ENCODE measurements around the gene MATK. TPM values are rescaled to one million over a fixed set of nuclear protein-coding genes. Genes with fewer than 3 reads are reported as not detected.
A peak's percentile ranks its signal among the peaks of the same experiment; 100 is the strongest.
"Not testable (repeated sequence)": the region's sequence is repeated elsewhere in the genome, so short reads cannot be mapped to it uniquely, and the experiment has no call there.

MATK gene
- total RNA-seq, 2 donors from 2014 or later = 14.8 to 17.1 TPM

DNA sequence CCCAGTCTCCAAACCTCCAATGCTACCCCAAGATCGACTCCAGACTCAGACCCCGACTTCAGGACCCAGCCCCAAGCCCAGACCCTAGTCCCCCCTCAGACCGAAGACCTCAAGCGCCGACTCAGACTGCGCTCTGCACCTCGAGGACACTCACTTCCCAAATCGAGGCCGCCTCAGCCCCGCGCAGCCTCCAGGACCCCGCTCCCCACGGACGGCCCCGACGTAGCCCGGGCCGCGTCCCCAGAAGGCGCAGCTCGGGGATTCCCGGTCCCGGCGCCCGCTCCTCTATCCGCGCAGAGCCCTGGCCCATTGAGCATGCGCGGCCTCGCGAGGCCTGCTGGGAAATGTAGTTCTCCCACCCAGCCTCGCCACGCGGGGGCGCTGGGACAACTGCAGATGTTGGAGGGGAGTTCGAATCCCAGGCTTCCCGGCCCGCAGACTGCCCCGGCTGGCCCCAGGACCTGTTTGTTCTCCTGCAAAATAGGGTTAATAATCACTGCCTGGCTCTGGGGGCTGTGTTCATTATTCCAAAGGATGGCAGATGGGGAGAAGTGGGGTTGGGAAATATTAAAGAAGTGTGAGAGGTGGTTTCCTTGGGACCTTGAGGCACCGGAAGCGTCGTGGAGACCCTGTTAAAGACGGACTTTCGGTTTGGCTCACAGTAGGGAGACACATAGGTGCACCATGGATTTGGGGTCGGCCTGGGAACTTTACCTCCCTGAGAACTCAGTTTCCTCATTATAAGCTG, 24.6 kb downstream of the MATK start, which contains the start of gene APBA3:
APBA3 (minus strand) TSS at position 311 of the 748 bp plus-strand sequence. CDS start 1,428 bp downstream, outside the sequence.
- peaks cover 11% of the 10 kb centered on the region for H3K4me1 Mint-ChIP-seq
- H3K9me3 Mint-ChIP-seq = no peaks in the 10 kb centered on the region
- peak within 1 kb of the TSS; percentile 100 for H3K27ac Mint-ChIP-seq
- peaks cover 61% of the 10 kb centered on the region for H3K36me3 Mint-ChIP-seq (ENCODE audit: low read depth)
- ATAC-seq (replicated peaks) = peak; percentile 57
- peak within 1 kb of the TSS; percentile 99 for H3K4me3 Mint-ChIP-seq
- no peaks in the 10 kb centered on the region for H3K27me3 Mint-ChIP-seq

DNA sequence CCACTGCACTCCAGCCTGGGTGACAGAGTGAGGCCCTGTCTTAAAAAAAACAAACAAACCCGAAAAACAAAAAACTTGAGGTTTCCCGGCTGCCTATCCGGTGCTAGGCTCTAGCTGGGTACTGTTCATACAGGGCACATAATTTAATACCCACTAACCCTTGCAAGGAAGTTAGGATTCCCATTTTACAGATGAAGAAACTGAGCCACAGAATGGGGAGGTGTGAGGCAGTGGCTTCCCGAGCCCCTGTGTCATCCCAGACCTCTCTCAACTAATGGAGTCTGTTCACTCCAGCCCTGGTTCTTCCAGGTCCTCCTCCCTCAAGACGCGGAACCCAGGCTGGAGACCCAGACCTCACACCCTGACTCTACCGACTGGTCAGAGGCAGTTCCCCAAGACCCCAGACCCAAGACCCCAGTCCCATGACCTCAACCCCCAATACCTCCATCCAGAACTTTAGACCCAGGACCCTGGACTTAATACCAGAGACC, 25.3 kb downstream of the MATK start:
- peak overlapping the region; percentile 100 for H3K27ac Mint-ChIP-seq
- peak overlapping the region; percentile 99 for H3K4me3 Mint-ChIP-seq
- no peaks in the 10 kb centered on the region for H3K27me3 Mint-ChIP-seq
- peaks cover 7% of the 10 kb centered on the region for H3K4me1 Mint-ChIP-seq
- no peak for ATAC-seq (replicated peaks)
- H3K9me3 Mint-ChIP-seq = no peaks in the 10 kb centered on the region
- H3K36me3 Mint-ChIP-seq (ENCODE audit: low read depth) = peaks cover 60% of the 10 kb centered on the region

DNA sequence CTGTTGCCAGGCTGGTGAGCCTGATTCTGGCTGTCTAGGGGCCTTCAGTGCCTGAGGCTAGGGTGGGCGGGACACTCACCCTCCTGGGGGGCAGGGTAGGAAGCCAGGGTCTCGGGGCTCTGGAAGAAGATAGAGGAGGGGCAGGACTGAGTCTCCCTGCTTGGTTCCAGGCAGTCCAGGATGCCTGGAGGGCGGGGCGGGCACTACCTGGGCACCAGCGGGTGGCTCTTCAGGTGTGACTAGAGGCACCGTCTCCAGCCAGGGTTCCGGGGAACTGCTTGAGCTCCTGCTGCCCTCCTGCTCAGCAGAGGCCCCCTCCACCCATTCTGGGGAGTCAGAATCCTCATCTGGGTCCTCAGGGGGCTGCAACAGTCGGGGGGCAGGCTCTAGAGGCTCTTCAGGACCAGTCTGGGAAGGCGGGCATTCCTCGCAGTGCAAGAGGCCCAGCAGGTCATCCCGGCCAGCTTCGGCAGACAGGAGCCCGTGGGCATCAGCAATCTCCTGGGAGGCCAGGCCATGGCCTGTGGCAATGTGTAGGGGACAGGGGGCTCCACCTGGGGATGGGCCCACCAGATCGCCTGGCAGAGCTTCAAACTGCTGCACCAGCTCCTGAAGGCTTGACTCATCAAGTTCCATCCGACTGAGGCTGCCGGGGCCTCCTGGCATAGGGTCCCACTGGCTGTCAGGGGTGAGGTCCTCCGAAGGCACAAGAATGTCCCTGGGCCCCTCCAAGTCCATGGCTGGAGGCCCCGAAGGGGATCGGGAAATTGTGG, 26.5 kb downstream of the MATK start:
- H3K4me1 Mint-ChIP-seq = peaks cover 13% of the 10 kb centered on the region
- no peaks in the 10 kb centered on the region for H3K9me3 Mint-ChIP-seq
- peaks cover 70% of the 10 kb centered on the region for H3K36me3 Mint-ChIP-seq (ENCODE audit: low read depth)
- no peak for ATAC-seq (replicated peaks)
- H3K27ac Mint-ChIP-seq = peak overlapping the region; percentile 100
- H3K27me3 Mint-ChIP-seq = no peaks in the 10 kb centered on the region
- H3K4me3 Mint-ChIP-seq = peak overlapping the region; percentile 99

DNA sequence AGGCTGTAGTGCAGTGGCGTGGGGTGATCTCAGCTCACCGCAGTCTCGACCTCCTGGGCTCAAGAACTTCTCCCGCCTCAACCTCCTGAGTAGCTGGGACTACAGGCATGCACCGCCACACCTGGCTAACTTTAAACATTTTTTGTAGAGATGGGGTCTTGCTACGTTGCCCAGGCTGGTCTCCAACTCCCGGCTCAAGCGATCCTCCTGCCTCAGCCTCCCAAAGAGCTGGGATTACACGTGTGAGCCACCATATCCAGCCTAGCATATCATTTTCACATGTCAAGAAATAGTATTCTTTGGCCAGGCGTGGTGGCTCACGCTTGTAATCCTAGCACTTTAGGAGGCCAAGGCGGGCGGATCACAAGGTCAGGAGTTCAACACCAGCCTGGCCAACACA, 27.9 kb downstream of the MATK start:
- not testable (repeated sequence) for ATAC-seq (replicated peaks); H3K27me3 Mint-ChIP-seq; H3K27ac Mint-ChIP-seq; H3K9me3 Mint-ChIP-seq; H3K4me3 Mint-ChIP-seq
- Mint-ChIP-seq H3K4me1 (peaks cover 13% of the 10 kb centered on the region), H3K36me3 (ENCODE audit: low read depth) (peaks cover 79% of the 10 kb centered on the region)

DNA sequence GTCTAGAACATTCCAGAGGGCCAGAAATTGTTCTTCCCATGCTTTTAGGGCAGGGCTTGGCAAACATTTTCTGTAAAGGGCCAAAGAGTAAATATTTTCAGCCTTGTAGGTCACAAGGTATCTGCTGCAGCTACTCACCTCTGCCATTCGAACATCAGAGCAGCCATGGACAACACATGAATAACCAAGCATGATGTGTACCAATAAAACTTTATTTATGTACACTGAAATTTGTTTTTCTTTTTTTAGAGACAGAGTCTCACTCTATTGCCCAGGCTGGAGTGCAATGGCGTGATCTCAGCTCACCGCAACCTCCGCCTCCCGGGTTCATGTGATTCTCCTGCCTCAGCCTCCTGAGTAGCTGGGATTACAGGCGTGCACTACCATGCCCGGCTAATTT, 28.5 kb downstream of the MATK start:
- peaks cover 77% of the 10 kb centered on the region for H3K36me3 Mint-ChIP-seq (ENCODE audit: low read depth)
- not testable (repeated sequence) for H3K27me3 Mint-ChIP-seq; H3K4me3 Mint-ChIP-seq; H3K27ac Mint-ChIP-seq; H3K4me1 Mint-ChIP-seq; H3K9me3 Mint-ChIP-seq; ATAC-seq (replicated peaks)

DNA sequence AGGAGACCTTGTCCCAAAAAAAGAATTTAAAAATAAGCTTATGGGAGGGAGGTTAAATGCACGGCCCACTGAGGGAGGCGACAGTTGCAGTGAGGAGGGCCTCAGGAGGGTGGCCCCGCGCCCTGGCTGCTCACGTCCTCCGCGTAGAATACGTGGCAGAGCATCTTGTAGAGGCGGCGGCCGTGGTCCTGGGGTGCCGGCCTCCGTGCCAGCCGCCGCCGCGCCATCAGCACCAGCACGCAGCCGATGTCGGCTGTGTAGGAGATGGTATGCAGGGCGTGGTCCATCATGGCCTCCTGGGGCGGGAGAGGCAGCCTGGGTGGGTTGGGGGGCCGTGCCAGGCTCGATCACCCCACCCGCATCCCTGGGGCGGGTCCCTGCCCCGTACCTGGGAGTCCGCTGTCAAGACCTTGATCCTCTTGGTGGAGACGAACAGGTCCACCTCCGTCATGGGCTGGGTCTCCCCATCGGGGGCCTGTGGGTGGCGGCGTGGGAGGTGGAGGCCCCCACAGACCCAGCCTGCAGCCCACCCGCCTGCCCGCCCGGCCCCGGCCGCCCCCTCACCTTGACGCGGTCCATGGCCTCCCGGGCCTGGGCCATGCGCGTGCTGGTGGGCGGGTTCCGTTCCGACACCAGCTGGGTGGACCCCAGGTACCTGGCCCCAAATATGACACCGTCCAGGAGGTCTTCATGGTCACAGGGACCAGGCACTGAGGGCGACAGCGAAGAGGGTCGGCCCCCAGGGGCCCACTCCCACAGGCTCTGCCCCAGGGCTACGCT, 32.4 kb downstream of the MATK start:
- Mint-ChIP-seq H3K9me3 (no peaks in the 10 kb centered on the region), H3K27me3 (no peaks in the 10 kb centered on the region), H3K36me3 (ENCODE audit: low read depth) (peaks cover 71% of the 10 kb centered on the region), H3K27ac (no peak overlapping the region), H3K4me1 (peaks cover 6% of the 10 kb centered on the region), H3K4me3 (no peak overlapping the region)
- no peak for ATAC-seq (replicated peaks)

DNA sequence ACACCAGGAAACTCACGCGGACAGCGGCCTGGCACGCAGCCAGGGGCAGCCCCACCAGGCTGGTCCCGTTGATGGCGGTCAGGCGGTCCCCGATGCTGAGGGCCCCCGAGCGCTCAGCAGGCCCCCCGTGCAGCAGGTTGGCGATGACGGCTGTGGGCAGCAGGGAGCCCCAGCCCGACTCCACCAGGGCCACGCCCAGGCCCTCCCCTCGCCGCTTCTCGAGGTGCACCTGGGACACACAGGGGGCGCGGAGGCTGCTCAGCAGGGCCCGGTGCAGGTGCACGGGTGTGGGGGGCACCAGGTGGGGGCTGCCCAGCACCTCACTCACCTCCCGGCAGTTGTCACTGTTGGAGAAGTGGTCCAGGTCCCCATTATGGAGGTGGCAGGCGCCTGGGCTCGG, 33.7 kb downstream of the MATK start:
- Mint-ChIP-seq H3K36me3 (ENCODE audit: low read depth) (peaks cover 60% of the 10 kb centered on the region), H3K27ac (no peak overlapping the region), H3K27me3 (no peaks in the 10 kb centered on the region), H3K9me3 (no peaks in the 10 kb centered on the region), H3K4me3 (no peak overlapping the region), H3K4me1 (peaks cover 6% of the 10 kb centered on the region)
- ATAC-seq (replicated peaks) = no peak

DNA sequence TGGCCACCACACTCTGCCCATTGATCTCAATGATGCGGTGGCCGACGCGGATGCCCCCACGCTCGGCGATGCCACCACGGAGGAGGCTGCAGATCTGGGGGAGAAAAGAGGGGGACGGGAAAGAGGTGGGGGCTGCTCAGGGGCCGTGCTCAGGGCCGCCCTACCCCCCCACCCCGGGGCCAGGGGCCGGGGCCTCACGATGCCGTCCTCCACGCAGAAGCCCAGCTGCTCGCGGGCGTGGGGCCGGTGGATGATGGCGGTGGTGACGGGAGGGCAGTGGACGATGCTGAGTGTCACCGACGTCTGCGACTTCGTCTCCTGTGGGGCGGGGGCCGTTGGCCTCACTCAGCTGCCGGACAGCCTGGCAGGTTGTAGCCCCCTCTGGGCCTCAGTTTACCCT, 34.9 kb downstream of the MATK start:
- H3K27ac Mint-ChIP-seq = no peak overlapping the region
- no peaks in the 10 kb centered on the region for H3K9me3 Mint-ChIP-seq
- H3K4me3 Mint-ChIP-seq = no peak overlapping the region
- H3K4me1 Mint-ChIP-seq = peaks cover 6% of the 10 kb centered on the region
- ATAC-seq (replicated peaks) = no peak
- peaks cover 52% of the 10 kb centered on the region for H3K36me3 Mint-ChIP-seq (ENCODE audit: low read depth)
- no peaks in the 10 kb centered on the region for H3K27me3 Mint-ChIP-seq

DNA sequence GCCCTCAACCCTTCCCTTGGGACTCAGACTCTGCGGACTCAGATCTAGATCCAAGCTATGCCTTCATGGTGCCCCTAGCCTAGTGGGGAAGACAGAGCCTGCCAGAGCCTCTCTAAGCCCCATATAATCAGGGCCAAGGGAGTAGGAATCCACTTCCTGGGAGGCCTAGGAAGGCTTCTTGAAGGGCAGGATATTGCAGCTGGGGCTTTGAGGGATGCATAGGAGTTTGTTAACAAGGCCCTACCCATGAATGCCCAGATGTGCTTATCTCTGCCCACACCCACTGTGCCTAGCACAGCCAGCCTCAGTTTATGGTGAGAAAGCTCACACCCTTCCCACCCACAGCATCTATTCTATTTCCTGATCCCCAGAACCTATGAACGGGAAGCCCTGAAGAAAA, 36.0 kb downstream of the MATK start:
- Mint-ChIP-seq H3K27me3 (no peaks in the 10 kb centered on the region), H3K4me1 (peaks cover 5% of the 10 kb centered on the region), H3K4me3 (no peak overlapping the region), H3K9me3 (no peaks in the 10 kb centered on the region), H3K36me3 (ENCODE audit: low read depth) (peaks cover 44% of the 10 kb centered on the region), H3K27ac (no peak overlapping the region)
- no peak for ATAC-seq (replicated peaks)

DNA sequence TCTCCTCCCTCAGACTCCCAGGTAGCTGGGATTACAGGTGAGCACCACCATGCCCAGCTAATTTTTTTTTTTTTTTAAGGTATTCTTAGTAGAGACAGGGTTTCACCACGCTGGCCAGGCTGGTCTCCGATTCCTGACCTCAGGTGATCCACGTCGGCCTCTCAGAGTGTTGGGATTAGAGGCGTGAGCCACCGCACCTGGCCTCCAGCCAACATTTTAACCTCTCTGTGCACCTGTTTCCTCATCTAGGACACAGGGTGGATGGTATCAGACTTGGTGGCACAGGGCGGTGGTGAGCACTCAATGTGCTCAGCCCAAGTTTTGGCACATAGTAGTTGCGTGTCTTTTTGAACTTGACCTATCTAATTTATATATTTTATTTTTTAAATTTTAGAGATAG, 37.2 kb downstream of the MATK start:
- Mint-ChIP-seq H3K4me1 (no peaks in the 10 kb centered on the region), H3K36me3 (ENCODE audit: low read depth) (peaks cover 33% of the 10 kb centered on the region), H3K27me3 (no peaks in the 10 kb centered on the region), H3K4me3 (no peak overlapping the region), H3K9me3 (no peaks in the 10 kb centered on the region), H3K27ac (no peak overlapping the region)
- ATAC-seq (replicated peaks) = no peak

DNA sequence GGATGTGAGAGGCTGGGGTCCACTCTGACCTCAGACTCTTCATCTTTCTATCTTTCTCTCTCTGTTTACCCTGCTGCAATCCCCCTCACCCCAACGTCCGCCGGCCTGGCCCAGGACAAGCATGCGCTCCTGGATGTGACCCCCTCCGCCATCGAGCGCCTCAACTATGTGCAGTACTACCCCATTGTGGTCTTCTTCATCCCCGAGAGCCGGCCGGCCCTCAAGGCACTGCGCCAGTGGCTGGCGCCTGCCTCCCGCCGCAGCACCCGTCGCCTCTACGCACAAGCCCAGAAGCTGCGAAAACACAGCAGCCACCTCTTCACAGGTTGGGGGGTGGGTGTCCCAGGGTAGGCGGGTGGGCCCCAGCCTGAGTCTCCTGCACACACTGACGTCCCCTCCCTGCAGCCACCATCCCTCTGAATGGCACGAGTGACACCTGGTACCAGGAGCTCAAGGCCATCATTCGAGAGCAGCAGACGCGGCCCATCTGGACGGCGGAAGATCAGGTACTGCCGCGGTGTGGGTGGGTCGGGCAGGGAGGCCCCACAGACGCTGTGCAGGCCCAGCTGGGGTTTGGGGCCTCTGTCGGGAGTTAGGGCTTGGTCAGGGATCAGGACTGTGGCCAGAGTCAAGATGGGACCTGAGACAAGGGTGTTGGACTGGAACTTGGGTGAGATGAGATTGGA, 39.7 kb downstream of the MATK start:
- Mint-ChIP-seq H3K4me1 (no peaks in the 10 kb centered on the region), H3K4me3 (no peak overlapping the region), H3K9me3 (no peaks in the 10 kb centered on the region), H3K27me3 (no peaks in the 10 kb centered on the region), H3K36me3 (ENCODE audit: low read depth) (peaks cover 21% of the 10 kb centered on the region), H3K27ac (no peak overlapping the region)
- no peak for ATAC-seq (replicated peaks)

DNA sequence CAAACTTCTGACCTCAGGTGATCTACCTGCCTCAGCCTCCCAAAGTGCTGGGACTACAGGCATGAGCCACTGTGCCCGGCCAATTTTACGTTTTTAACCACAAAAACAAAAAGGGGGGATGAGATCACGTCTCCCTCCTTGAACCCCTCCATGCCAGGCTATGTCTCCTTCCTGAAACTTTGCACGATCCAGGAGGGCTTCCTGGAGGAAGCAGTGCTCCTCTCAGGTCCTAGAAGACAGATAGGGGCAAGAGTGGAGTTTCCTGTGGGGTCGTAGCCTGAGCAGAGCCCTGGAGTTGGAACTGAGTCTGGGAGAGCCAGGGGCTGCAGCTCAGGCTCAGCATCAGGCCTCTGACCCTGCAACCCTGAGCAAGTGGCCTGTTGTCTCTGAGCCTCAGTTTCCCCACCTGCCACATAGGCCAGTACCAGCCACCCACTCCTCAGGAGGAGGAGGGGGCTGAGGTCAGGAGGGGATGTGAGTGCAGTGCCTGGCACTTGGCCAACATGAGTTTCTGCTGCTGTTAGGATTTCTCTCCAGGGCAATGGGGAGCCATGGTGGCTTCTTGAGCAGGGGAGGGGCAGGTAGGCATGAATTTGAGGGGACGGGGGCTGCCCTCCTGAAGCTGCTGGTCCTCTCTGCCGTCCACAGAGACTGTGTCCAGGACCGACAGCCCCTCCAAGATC, 40.7 kb downstream of the MATK start:
- H3K4me1 Mint-ChIP-seq = no peaks in the 10 kb centered on the region
- H3K9me3 Mint-ChIP-seq = no peaks in the 10 kb centered on the region

DNA sequence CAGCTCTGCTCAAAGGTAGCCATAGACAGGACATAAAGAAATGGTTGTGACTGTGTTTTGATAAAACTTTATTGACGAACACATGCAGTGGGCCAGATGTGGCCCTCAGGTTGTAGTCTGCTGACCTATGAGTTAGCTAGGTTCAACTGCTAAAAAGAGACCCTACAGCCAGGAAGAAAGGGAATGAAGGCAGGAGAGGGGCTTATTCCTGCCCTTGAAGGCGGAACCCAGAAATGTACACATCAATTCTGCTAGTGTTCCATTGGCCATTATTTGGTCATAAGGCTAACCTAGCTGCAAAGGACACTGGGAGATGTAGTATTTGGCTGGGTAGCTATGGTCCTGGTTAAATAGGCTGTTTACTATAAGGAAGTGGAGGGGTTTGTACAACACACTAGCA, 42.7 kb downstream of the MATK start:
- no peak overlapping the region for H3K4me3 Mint-ChIP-seq
- H3K27ac Mint-ChIP-seq = no peak overlapping the region
- H3K9me3 Mint-ChIP-seq = no peaks in the 10 kb centered on the region
- no peaks in the 10 kb centered on the region for H3K27me3 Mint-ChIP-seq
- no peaks in the 10 kb centered on the region for H3K36me3 Mint-ChIP-seq (ENCODE audit: low read depth)
- no peak for ATAC-seq (replicated peaks)
- H3K4me1 Mint-ChIP-seq = peaks cover 4% of the 10 kb centered on the region

More for the DNA sequence above, 40.7 kb downstream of the MATK start:
- no peak overlapping the region for H3K27ac Mint-ChIP-seq
- H3K27me3 Mint-ChIP-seq = no peaks in the 10 kb centered on the region
- no peak for ATAC-seq (replicated peaks)
- no peak overlapping the region for H3K4me3 Mint-ChIP-seq
- peaks cover 13% of the 10 kb centered on the region for H3K36me3 Mint-ChIP-seq (ENCODE audit: low read depth)

Measured in activated T-helper 17 cell treated with anti-CD3 and anti-CD28 coated beads, Interleukin-2, amount 50 U/mL, for 72 hours (primary cell).